Posterior cingulate gyrus (tissue), 11 donors: Measurements from ENCODE around the gene OR2AJ1.
"Not testable (repeated sequence)": the region's sequence is repeated elsewhere in the genome, so short reads cannot be mapped to it uniquely, and the experiment has no call there.

ENCODE experiments used
- DNase-seq, 10 donors: peaks; one replicate each; pipeline versions ENCODE4 v3.0.0 to v3.0.0-alpha.2; 2020 to 2021; ENCODE audit warnings: mixed read lengths in 3 of 10
- intact Hi-C: fragments of 100-400 bp; cut with DNase I; formaldehyde crosslinking; loops from one replicate; pipeline ENCODE4 v1.15.1; 2023

The OR2AJ1 gene

DNA sequence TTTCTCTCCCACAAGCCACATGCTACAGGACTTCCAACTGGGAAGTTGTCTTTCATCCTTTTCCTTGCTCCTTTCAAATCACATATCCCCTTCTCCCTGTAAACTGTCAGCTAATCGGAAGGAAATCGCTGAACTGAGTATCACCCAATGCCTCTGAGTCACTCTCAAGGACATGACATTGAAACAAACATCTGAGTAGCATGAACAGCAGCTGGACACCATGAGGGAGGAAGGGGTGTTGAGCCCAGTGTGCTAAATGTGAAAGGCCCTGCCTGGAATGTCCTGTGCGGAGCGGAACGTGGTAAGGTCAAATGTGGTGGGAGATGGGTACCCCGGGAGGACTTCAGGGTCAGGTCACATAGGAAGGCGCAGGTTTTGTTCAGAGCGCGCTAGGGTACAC lies at the start of gene OR2AJ1:
Gene OR2AJ1 (plus strand): TSS at position 22 of the 400 bp plus-strand sequence. CDS start 8,880 bp downstream, outside the sequence.
- intact Hi-C loops = no loop called here
- DNase-seq = no peak

GRCh38 chr1:247883346-247883745 lies 41.3 kb upstream of the OR2AJ1 start:
- intact Hi-C loops = no loop called here
- DNase-seq = no peak

DNA sequence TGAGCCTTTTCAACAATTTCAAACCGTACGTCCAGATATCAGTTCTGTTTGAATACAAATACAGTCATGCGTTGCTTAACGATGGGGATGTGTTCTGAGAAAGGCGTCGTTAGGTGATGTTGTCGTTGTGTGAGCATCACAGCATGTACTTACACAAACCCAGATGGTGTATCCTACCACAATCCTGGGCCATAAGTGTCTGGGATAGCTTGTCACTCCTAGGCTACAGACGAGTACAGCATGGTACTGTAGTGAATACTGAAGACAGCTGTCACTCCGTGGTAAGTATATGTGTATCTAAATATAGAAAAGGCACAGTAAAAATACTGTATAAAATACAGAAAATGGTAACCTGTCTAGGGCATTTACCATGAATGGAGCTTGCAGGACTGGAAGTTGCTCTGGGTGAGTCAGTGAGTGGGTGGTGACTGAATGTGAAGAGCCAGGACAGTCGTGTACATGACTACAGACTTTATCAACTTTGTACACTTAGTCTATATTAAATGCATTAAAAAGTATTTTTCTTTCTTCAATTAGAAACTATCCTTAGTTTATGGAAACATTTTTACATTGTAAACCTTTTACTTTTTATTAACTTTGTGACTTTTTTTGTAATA lies 39.8 kb upstream of the OR2AJ1 start:
- no peak for DNase-seq
- intact Hi-C loops = no loop called here

DNA sequence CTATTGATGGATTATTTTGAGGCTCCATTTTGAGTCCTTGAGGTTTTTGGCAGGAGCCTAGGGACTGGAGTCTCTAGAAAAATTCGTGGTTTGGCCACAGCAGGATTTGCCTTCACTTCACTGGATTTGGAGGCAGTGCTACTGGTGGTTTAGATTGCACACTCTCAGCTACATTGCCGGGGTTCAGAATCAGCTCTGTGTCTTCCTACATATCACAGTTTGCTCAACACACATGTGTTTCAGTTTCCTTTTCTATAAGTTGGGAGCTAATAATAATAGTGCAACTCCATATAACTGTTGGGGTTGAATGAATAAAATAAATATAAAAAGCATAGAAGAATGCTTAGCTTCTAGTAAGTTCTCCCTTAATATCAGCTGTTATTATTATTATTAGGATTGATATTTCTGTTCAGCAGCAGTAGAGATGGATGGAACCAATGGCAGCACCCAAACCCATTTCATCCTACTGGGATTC lies 29.5 kb upstream of the OR2AJ1 start, which contains the start of gene OR2W3:
Gene OR2W3 (plus strand): TSS at position 425 of the 475 bp plus-strand sequence. CDS start 0 bp downstream, at position 425.
- intact Hi-C loops = no loop called here
- no peak for DNase-seq

DNA sequence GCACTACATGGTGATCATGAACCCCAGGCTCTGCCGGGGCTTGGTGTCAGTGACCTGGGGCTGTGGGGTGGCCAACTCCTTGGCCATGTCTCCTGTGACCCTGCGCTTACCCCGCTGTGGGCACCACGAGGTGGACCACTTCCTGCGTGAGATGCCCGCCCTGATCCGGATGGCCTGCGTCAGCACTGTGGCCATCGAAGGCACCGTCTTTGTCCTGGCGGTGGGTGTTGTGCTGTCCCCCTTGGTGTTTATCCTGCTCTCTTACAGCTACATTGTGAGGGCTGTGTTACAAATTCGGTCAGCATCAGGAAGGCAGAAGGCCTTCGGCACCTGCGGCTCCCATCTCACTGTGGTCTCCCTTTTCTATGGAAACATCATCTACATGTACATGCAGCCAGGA lies 28.7 kb upstream of the OR2AJ1 start:
- intact Hi-C loops = no loop called here
- DNase-seq = no peak

- DNase-seq = no peak
- intact Hi-C loops = no loop called here
Measured at GRCh38 chr1:247904122-247904521, 20.6 kb upstream of the OR2AJ1 start.

GRCh38 chr1:247905181-247905580 lies 19.5 kb upstream of the OR2AJ1 start:
- DNase-seq = no peak
- intact Hi-C loops = no loop called here

GRCh38 chr1:247905910-247906503 lies 18.7 kb upstream of the OR2AJ1 start:
- no peak for DNase-seq
- intact Hi-C loops = no loop called here

- DNase-seq = no peak
- intact Hi-C loops = no loop called here
Measured at GRCh38 chr1:247906504-247907047, 18.1 kb upstream of the OR2AJ1 start.

DNA sequence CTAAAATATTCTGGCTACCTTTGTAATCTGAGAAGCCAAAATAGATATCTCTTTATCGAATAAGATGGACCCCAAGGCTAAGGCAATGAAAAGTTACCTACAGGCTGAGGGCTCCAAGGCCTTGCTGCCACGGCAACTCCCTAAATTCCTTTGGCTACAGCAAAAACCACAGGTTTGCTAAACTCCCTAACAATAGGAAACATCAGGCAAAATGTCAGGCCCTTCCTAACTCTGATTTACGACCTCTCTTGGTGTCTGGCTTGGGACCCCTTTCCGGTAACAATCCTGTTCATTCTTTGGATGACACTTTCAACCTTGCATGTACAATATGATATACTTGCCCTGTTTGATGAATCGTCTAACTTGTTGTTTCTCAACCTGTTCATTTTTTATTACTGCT lies 15.9 kb upstream of the OR2AJ1 start:
- intact Hi-C loops = no loop called here
- DNase-seq = no peak

DNA sequence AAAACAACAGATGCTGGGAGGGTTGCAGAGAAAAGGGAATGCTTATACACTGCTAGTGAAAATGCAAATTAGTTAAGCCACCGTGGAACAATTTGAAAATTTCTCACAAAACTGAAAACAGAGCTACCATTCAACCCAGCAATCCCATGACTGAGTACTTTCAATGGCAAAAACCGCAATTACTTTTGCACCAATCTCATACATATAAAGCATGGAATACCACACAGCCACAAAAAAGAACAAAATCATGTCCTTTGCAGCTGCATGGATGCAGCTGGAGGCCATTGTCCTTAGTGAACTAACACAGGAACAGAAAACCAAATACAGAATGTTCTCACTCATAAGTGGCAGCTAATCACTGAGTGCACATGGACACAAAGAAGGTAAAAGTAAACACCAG lies 10.9 kb upstream of the OR2AJ1 start:
- DNase-seq = no peak
- intact Hi-C loops = no loop called here

DNA sequence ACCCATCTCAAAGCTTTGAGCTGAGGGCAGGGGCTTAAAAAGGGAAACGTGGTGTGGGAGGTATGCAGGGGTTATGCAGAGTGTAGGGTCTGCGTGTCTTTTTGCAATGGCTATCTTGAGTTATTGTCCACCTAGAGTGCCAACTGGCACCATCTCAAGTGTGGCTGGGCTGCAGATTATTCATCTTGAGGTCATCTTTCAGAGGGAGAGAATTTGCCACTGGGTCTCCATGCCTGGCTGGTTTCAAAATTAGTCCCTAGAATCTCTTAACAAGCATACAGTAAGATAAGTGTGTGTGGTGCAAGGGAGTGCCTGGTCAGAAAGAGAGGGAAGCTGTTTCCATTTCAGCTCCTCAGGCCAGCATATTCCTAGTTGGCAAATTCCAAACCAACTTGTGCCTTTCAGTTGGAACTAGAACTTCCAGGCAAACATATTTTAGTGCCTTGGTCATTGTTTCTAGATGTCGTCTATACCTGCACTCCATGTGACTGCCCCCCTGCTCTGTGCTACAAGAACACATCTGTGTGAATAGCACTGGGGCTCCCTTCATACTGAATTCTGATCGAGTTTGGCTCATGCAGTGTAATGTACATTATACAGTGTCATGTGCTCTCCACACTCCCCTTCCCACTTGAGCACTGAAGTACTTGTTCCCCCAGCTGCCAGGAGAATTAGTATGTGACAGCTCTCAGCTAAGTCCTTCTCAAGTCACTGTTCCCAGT lies 9.6 kb upstream of the OR2AJ1 start:
- DNase-seq = no peak

GRCh38 chr1:247919952-247920351 lies 4.7 kb upstream of the OR2AJ1 start, which contains the start of gene OR2T8:
TSS of gene OR2T8 (plus strand) at chr1:247920252. CDS start at chr1:247921018, 766 bp downstream.
- intact Hi-C loops = no loop called here
- no peak for DNase-seq

More for the DNA sequence above, 9.6 kb upstream of the OR2AJ1 start:
- intact Hi-C loops = no loop called here

- intact Hi-C loops = no loop called here
- DNase-seq = peak in 1 of 10 donors; percentile 43
Measured at GRCh38 chr1:247923941-247924340, 748 bp upstream of the OR2AJ1 start.

DNA sequence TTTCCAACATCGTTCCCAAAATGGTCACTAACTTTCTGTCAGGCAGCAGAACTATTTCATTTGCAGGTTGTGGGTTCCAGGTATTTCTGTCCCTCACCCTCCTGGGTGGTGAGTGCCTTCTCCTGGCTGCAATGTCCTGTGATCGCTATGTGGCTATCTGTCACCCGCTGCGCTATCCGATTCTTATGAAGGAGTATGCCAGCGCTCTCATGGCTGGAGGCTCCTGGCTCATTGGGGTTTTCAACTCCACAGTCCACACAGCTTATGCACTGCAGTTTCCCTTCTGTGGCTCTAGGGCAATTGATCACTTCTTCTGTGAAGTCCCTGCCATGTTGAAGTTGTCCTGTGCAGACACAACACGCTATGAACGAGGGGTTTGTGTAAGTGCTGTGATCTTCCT lies 9.3 kb downstream of the OR2AJ1 start:
- no peak for DNase-seq
- intact Hi-C loops = no loop called here

DNA sequence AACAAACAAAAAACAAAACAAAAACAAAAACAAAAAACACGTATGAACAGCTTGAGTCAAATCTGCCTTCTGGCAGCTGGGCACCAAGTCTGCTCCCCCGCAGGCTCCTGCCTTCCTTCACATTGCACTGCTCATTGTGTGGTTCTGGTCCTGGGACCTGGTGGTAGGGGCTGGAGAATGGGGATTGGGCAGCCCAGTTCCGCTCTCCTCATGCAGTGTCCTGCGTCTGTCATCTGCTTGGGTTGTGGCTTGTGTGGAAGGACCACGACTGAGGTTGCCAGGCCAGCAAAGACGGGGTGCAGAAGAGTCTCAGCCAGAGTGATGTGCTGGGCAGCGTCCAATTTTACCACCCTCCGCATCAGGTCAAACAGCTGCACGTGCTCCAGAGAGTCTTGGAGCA lies 11.1 kb downstream of the OR2AJ1 start:
- intact Hi-C loops = no loop called here
- DNase-seq = peak in 1 of 10 donors; percentile 71

DNA sequence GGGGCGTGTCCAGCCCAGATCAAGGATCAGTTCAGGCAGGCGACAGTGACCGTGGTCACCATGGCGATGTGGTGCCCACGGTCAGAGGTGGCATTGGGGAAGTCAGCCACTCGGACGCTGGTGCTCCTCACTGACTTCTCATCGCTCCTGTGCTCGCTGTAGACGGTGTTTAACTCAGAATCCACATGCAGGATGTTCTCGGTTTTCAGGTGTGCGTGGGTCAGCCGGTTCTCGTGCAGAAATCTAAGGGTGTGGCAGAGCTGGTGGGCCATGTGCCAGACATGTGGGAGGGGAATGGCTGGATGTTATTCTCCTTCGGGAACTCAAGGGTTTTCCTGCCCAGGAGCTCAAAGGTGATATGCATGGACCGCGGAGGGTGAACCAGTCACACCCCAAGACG lies 11.7 kb downstream of the OR2AJ1 start:
- intact Hi-C loops = no loop called here
- DNase-seq = no peak

DNA sequence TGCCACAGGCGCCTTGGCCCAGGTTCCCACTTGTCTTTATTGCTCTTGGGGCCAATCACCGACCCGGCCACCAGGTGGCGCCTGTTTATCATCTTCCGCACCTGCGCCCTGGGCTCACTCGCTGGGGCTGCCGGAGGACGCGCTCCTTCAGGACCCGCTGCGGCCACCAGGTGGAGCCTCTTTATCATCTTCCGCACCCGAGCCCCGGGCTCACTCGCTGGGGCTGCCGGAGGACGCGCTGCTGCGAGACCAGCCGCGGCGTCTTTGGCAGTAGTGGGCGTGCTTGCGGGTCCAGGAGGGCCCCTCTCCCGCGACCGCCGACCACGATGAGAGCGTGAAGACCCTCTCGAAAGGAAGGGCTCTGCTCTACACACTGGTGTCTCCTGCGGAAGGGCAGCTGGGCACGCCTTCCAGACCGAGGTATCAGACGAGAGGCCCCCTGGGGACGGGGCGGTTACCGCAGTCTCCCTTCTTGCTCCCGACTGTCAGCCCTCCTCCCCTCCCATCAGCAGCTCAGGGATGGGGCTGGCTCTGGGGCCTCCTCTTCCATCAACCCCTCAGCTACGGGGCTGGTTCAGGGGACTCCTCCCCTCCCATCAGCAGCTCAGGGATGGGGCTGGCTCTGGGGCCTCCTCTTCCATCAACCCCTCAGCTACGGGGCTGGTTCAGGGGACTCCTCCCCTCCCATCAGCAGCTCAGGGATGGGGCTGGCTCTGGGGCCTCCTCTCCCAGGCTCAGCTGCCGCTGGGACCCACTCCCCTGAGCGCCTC lies 12.5 kb downstream of the OR2AJ1 start:
- intact Hi-C loops = not testable (repeated sequence)

GRCh38 chr1:247942624-247943023 lies 17.9 kb downstream of the OR2AJ1 start:
- intact Hi-C loops = no loop called here
- no peak for DNase-seq

More for the DNA sequence above, 12.5 kb downstream of the OR2AJ1 start:
- DNase-seq = peak; percentile 71 to 96 (median 81)

GRCh38 chr1:247948558-247948957 lies 23.9 kb downstream of the OR2AJ1 start, which contains the start of gene OR2L8:
TSS of gene OR2L8 (plus strand) at chr1:247948858. CDS start at chr1:247948858, 0 bp downstream.
- no peak for DNase-seq
- intact Hi-C loops = no loop called here
